ENCODE data around the gene ZNF521. TPM values are rescaled to one million over a fixed set of nuclear protein-coding genes. Genes with fewer than 3 reads are reported as not detected.

The ZNF521 gene
- polyA plus RNA-seq, 3 donors, result 0.07 to 0.20 TPM; not detected in 1

DNA sequence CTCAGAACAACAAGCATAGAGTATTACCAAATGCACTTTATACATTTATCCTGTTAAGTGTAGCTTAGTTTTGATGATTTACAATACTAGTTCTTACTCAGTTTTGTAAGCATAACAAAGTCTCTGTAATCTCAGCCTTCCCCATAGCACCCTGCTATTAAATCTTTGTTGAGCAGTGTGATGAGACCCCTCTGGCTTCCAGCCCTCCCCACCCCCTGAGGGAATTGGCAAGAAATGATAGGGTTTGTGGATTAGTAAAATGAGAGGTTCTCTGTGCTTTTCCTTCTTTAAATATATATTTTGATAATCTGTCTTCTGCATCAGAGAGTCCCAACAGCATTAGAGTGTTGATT is 37.2 kb downstream of the ZNF521 start:
- no peaks in the 10 kb centered on the region for H3K79me2 ChIP-seq (ENCODE audit: insufficient read depth, low read length)
- no peak overlapping the region for H3K27ac Mint-ChIP-seq

DNA sequence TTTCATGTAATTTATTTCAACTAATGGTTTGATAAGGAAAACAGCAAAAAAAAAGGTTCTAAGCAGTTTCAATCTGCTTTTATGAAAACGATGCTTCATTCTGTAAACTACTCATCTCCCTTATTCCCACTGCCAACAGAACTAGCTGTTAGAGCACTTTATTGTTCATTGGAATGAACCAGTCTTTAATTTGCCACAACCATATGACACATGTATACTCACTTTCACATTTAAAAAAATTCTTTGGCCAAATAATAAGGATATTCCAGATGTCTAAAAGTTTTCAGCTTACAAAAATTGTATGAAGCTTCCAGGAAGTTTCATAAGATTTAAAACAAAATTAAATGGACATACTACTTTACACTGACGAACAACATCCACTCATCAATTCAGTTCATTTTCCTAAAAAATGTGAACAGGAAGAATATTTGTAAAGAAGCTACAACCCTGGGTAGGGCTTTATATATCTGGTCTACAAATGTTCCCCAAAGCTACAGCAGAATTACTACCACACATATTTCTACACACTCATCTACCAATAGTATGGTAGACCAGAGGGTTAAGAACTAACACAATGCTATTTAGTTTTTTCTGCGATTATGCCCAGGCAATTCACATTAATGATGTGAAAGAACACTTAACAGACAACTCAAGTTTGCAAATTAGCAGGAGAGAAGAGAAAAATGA is 37.7 kb downstream of the ZNF521 start:
- Histone ChIP-seq H3K27me3 (ENCODE audit: control insufficient read depth in 2 of 2, insufficient read depth in 2 of 2, low read length in 2 of 2) (no peaks in the 10 kb centered on the region), H3K4me1 (ENCODE audit: control insufficient read depth in 1 of 2, insufficient read depth in 2 of 2, low read length in 2 of 2) (no peaks in the 10 kb centered on the region), H3K27ac (ENCODE audit: low read depth in 1 of 2, low read length in 2 of 2) (no peak overlapping the region), H3K36me3 (replicated peaks in 1 of 2; ENCODE audit: control insufficient read depth in 1 of 2, insufficient read depth in 2 of 2, low read length in 2 of 2) (no peaks in the 10 kb centered on the region), H3K4me2 (replicated peaks; ENCODE audit: extremely low read depth, low read length, poor library complexity, severe bottlenecking) (no peak overlapping the region), H3K9me3 (replicated peaks in 1 of 2; ENCODE audit: control insufficient read depth in 1 of 2, insufficient read depth in 1 of 2, low read length in 2 of 2) (no peaks in the 10 kb centered on the region), H3K79me2 (ENCODE audit: insufficient read depth, low read length) (no peaks in the 10 kb centered on the region), H4K20me1 (ENCODE audit: insufficient read depth, low read length) (no peaks in the 10 kb centered on the region), H3K9ac (ENCODE audit: insufficient read depth, low read length, poor library complexity, severe bottlenecking) (no peak overlapping the region), H2AFZ (ENCODE audit: insufficient read depth, low read depth, low read length, poor library complexity, severe bottlenecking) (no peak overlapping the region), H3K4me3 (replicated peaks in 1 of 3; ENCODE audit: low read depth in 2 of 3, low read length in 3 of 3) (no peak overlapping the region)
- TF ChIP-seq, protein P1, sequence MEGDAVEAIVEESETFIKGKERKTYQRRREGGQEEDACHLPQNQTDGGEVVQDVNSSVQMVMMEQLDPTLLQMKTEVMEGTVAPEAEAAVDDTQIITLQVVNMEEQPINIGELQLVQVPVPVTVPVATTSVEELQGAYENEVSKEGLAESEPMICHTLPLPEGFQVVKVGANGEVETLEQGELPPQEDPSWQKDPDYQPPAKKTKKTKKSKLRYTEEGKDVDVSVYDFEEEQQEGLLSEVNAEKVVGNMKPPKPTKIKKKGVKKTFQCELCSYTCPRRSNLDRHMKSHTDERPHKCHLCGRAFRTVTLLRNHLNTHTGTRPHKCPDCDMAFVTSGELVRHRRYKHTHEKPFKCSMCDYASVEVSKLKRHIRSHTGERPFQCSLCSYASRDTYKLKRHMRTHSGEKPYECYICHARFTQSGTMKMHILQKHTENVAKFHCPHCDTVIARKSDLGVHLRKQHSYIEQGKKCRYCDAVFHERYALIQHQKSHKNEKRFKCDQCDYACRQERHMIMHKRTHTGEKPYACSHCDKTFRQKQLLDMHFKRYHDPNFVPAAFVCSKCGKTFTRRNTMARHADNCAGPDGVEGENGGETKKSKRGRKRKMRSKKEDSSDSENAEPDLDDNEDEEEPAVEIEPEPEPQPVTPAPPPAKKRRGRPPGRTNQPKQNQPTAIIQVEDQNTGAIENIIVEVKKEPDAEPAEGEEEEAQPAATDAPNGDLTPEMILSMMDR (IDR thresholded peaks at IDR 0.05), result no peak
- Mint-ChIP-seq H3K9me3 (no peaks in the 10 kb centered on the region), H3K4me1 (peaks cover 1% of the 10 kb centered on the region), H3K27me3 (ENCODE audit: low read depth in 3 of 3) (no peaks in the 10 kb centered on the region), H3K27ac (no peak overlapping the region), H3K36me3 (no peaks in the 10 kb centered on the region), H3K4me3 (no peak overlapping the region)
- DNase-seq, result no peak
- intact Hi-C loops (cut with micrococcal nuclease), result no loop called here
- WGBS (ENCODE audit: insufficient coverage), result 100% methylated on average over 1 of the region's 3 CpGs

More for the DNA sequence above, 37.2 kb downstream of the ZNF521 start:
- Histone ChIP-seq H3K9me3 (replicated peaks in 1 of 2; ENCODE audit: control insufficient read depth in 1 of 2, insufficient read depth in 1 of 2, low read length in 2 of 2) (no peaks in the 10 kb centered on the region), H3K4me3 (replicated peaks in 1 of 3; ENCODE audit: low read depth in 2 of 3, low read length in 3 of 3) (no peak overlapping the region), H3K9ac (ENCODE audit: insufficient read depth, low read length, poor library complexity, severe bottlenecking) (no peak overlapping the region), H3K4me1 (ENCODE audit: control insufficient read depth in 1 of 2, insufficient read depth in 2 of 2, low read length in 2 of 2) (no peaks in the 10 kb centered on the region), H3K27me3 (ENCODE audit: control insufficient read depth in 2 of 2, insufficient read depth in 2 of 2, low read length in 2 of 2) (no peaks in the 10 kb centered on the region), H3K27ac (ENCODE audit: low read depth in 1 of 2, low read length in 2 of 2) (no peak overlapping the region), H3K4me2 (replicated peaks; ENCODE audit: extremely low read depth, low read length, poor library complexity, severe bottlenecking) (no peak overlapping the region), H3K36me3 (replicated peaks in 1 of 2; ENCODE audit: control insufficient read depth in 1 of 2, insufficient read depth in 2 of 2, low read length in 2 of 2) (no peaks in the 10 kb centered on the region), H2AFZ (ENCODE audit: insufficient read depth, low read depth, low read length, poor library complexity, severe bottlenecking) (no peak overlapping the region), H4K20me1 (ENCODE audit: insufficient read depth, low read length) (no peaks in the 10 kb centered on the region)
- TF ChIP-seq, protein P1 (IDR thresholded peaks at IDR 0.05), result no peak
- intact Hi-C loops (cut with micrococcal nuclease), result no loop called here
- H3K9me3 Mint-ChIP-seq, result no peaks in the 10 kb centered on the region
- no peaks in the 10 kb centered on the region for H3K36me3 Mint-ChIP-seq
- no peak overlapping the region for H3K4me3 Mint-ChIP-seq
- peaks cover 1% of the 10 kb centered on the region for H3K4me1 Mint-ChIP-seq
- H3K27me3 Mint-ChIP-seq (ENCODE audit: low read depth in 3 of 3), result no peaks in the 10 kb centered on the region
- no peak for DNase-seq

Measured in CD14-positive monocyte (primary cell).